ENCODE data around the gene YWHAH. TPM values are rescaled to one million over a fixed set of nuclear protein-coding genes. Genes with fewer than 3 reads are reported as not detected.

The YWHAH gene
- total RNA-seq, 1 donor: 146 TPM

- peaks cover 3% of the 10 kb centered on the region for H3K4me1 ChIP-seq (ENCODE audit: insufficient read depth, low read length)
- no peak for DNase-seq (ENCODE audit: insufficient read length, low spot score, missing footprints)
- peaks cover 3% of the 10 kb centered on the region for H3K27me3 ChIP-seq (ENCODE audit: insufficient read depth, low read length)
- H3K79me2 ChIP-seq (ENCODE audit: insufficient read depth, low read length): no peaks in the 10 kb centered on the region
- no peak overlapping the region for H2AFZ ChIP-seq (ENCODE audit: low read length)
- no peak overlapping the region for H3K4me3 ChIP-seq (ENCODE audit: insufficient read depth, low read length)
- no peaks in the 10 kb centered on the region for H3K9me3 ChIP-seq (ENCODE audit: low read depth, low read length)
- TF ChIP-seq CTCF (IDR thresholded peaks at IDR 0.05; ENCODE audit: extremely low read depth, low read depth, low read length): no peak
- no peaks in the 10 kb centered on the region for H3K36me3 ChIP-seq (ENCODE audit: insufficient read depth, low read length)
- H4K20me1 ChIP-seq (ENCODE audit: insufficient read depth, low read length): no peaks in the 10 kb centered on the region
- no peak overlapping the region for H3K4me2 ChIP-seq (ENCODE audit: insufficient read depth, low read length)
- no peak overlapping the region for H3K27ac ChIP-seq (ENCODE audit: low read depth, low read length)
Measured at GRCh38 chr22:31917227-31917921, 27.0 kb upstream of the YWHAH start.

- Histone ChIP-seq H4K20me1 (ENCODE audit: insufficient read depth, low read length) (no peaks in the 10 kb centered on the region), H3K27ac (ENCODE audit: low read depth, low read length) (no peak overlapping the region), H3K9me3 (ENCODE audit: low read depth, low read length) (no peaks in the 10 kb centered on the region), H2AFZ (ENCODE audit: low read length) (no peak overlapping the region), H3K36me3 (ENCODE audit: insufficient read depth, low read length) (no peaks in the 10 kb centered on the region), H3K4me3 (ENCODE audit: insufficient read depth, low read length) (no peak overlapping the region), H3K4me1 (ENCODE audit: insufficient read depth, low read length) (no peaks in the 10 kb centered on the region), H3K79me2 (ENCODE audit: insufficient read depth, low read length) (no peaks in the 10 kb centered on the region), H3K4me2 (ENCODE audit: insufficient read depth, low read length) (no peak overlapping the region), H3K27me3 (ENCODE audit: insufficient read depth, low read length) (peaks cover 3% of the 10 kb centered on the region)
- TF ChIP-seq CTCF (IDR thresholded peaks at IDR 0.05; ENCODE audit: extremely low read depth, low read depth, low read length): no peak
- no peak for DNase-seq (ENCODE audit: insufficient read length, low spot score, missing footprints)
Measured at GRCh38 chr22:31919730-31920129, 24.6 kb upstream of the YWHAH start.

DNA sequence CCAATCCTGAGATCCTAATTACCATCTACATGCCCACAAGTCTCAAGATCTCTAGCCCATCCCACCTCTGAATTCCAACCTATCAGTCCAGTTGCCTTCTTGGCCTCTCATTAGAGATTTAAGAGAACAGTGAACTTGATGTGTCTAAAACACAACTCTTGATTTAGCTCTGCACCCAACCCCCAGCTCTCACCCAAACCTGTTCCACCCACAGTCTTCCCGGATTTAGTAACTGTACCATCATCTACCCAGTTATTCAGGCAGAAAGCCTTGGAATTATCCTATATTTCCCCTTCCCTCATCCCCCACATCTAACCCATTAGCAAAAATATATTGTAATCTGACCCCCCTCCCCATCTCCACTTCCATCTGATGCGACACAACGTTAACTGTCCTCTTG is 24.0 kb upstream of the YWHAH start:
- no peaks in the 10 kb centered on the region for H3K4me1 ChIP-seq (ENCODE audit: insufficient read depth, low read length)
- H3K27ac ChIP-seq (ENCODE audit: low read depth, low read length): no peak overlapping the region
- no peaks in the 10 kb centered on the region for H4K20me1 ChIP-seq (ENCODE audit: insufficient read depth, low read length)
- H3K36me3 ChIP-seq (ENCODE audit: insufficient read depth, low read length): no peaks in the 10 kb centered on the region
- no peak overlapping the region for H3K4me2 ChIP-seq (ENCODE audit: insufficient read depth, low read length)
- no peak overlapping the region for H2AFZ ChIP-seq (ENCODE audit: low read length)
- DNase-seq (ENCODE audit: insufficient read length, low spot score, missing footprints): no peak
- TF ChIP-seq CTCF (IDR thresholded peaks at IDR 0.05; ENCODE audit: extremely low read depth, low read depth, low read length): no peak
- no peaks in the 10 kb centered on the region for H3K9me3 ChIP-seq (ENCODE audit: low read depth, low read length)
- peaks cover 3% of the 10 kb centered on the region for H3K27me3 ChIP-seq (ENCODE audit: insufficient read depth, low read length)
- H3K79me2 ChIP-seq (ENCODE audit: insufficient read depth, low read length): no peaks in the 10 kb centered on the region
- no peak overlapping the region for H3K4me3 ChIP-seq (ENCODE audit: insufficient read depth, low read length)

DNA sequence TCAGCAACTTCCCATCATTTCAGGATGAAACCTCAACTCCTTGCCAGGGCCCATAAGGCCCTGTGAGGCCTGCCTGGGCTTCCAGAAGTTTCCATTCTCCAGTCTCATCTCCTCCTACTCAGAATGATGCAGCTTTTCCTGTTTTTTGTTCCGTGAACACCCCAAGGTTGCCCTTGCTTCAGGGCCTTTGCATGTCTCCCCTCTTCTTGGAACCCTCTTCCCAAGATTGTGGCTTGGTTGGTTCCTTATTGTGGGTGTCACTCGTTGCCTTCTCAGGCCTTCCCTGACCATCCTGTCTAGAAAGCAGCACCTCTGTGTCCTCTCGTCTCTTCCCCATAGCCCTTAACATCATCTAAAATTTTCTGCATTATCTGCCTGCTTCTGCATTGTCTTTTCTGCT is 23.2 kb upstream of the YWHAH start:
- no peak for TF ChIP-seq CTCF (IDR thresholded peaks at IDR 0.05; ENCODE audit: extremely low read depth, low read depth, low read length)
- peaks cover 3% of the 10 kb centered on the region for H3K27me3 ChIP-seq (ENCODE audit: insufficient read depth, low read length)
- H2AFZ ChIP-seq (ENCODE audit: low read length): no peak overlapping the region
- H4K20me1 ChIP-seq (ENCODE audit: insufficient read depth, low read length): no peaks in the 10 kb centered on the region
- H3K4me1 ChIP-seq (ENCODE audit: insufficient read depth, low read length): no peaks in the 10 kb centered on the region
- no peak overlapping the region for H3K4me3 ChIP-seq (ENCODE audit: insufficient read depth, low read length)
- no peaks in the 10 kb centered on the region for H3K9me3 ChIP-seq (ENCODE audit: low read depth, low read length)
- H3K4me2 ChIP-seq (ENCODE audit: insufficient read depth, low read length): no peak overlapping the region
- no peaks in the 10 kb centered on the region for H3K36me3 ChIP-seq (ENCODE audit: insufficient read depth, low read length)
- H3K27ac ChIP-seq (ENCODE audit: low read depth, low read length): no peak overlapping the region
- no peaks in the 10 kb centered on the region for H3K79me2 ChIP-seq (ENCODE audit: insufficient read depth, low read length)
- DNase-seq (ENCODE audit: insufficient read length, low spot score, missing footprints): no peak

Measured in osteoblast (primary cell).